ENCODE measurements around the gene MYO1A. TPM values are rescaled to one million over a fixed set of nuclear protein-coding genes. Genes with fewer than 3 reads are reported as not detected.

Gene MYO1A
- total and polyA plus RNA-seq, 2 donors (not counting 1 experiment from before 2014, with no cell fraction given) = 0.55 to 1.3 TPM

DNA sequence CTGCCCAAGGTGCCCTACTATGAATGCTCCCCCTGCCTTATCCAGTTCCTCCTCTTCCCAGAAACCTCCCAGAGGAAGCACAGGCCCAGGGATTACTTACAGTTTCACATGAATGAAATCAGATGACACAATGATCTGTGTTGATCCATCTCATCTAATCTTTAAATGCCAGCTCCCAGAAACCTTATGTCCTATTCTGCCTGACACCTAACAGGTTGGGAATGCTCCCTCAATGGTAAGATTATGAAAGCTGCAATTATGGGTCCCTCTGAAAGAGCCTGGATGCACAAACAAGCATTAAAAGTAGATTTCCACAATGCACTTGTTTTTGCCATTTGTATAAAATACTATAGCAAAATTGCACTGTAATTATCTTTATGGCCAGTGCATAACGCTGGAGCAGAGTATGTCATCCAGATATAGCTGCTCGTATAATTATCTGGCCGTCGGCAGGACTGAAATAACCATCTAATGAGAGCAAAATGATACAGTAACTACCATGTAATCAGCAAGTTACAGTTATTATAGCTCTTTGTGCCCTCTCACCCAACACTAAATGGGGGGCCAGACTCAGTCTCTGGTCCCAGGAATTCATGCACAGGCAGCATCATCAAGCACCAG is 39.2 kb downstream of the MYO1A start:
- no peaks in the 10 kb centered on the region for H3K36me3 ChIP-seq (replicated peaks in 1 of 2; ENCODE audit: control extremely low read depth in 1 of 2, control insufficient read depth in 1 of 2, extremely low read depth in 1 of 2, insufficient read depth in 2 of 2, low read length in 1 of 2)
- DNase-seq = no peak
- no peaks in the 10 kb centered on the region for H3K9me3 Mint-ChIP-seq (ENCODE audit: insufficient read depth)
- H3K4me1 Mint-ChIP-seq = peaks cover 25% of the 10 kb centered on the region
- no peak overlapping the region for H3K4me2 ChIP-seq (replicated peaks; ENCODE audit: low read depth, low read length, poor library complexity, severe bottlenecking)
- peaks cover 7% of the 10 kb centered on the region for H3K79me2 ChIP-seq (ENCODE audit: control insufficient read depth, insufficient read depth, low read length)
- H4K20me1 ChIP-seq (ENCODE audit: control insufficient read depth, insufficient read depth, low read length, poor library complexity, severe bottlenecking) = no peaks in the 10 kb centered on the region
- no peak overlapping the region for H3K9ac ChIP-seq (ENCODE audit: low read length)
- no peak overlapping the region for H3K4me3 ChIP-seq (ENCODE audit: control extremely low read depth in 1 of 5, extremely low read depth in 1 of 5, insufficient read depth in 1 of 5, low read depth in 2 of 5, low read length in 4 of 5)
- H3K27ac Mint-ChIP-seq = no peak overlapping the region
- POLR2A ChIA-PET = interaction anchor here (0.5 to 0.9 kb wide), 2 partner anchors 102 to 259 kb away, joined by 5 to 8 read pairs; no protein-coding TSS in a partner anchor
- H3K9me3 ChIP-seq (ENCODE audit: control extremely low read depth in 1 of 3, control insufficient read depth in 2 of 3, insufficient read depth in 1 of 3, low read length in 2 of 3) = no peaks in the 10 kb centered on the region
- H3K4me3 Mint-ChIP-seq = no peak overlapping the region
- H3K27ac ChIP-seq (ENCODE audit: low read length in 2 of 2) = no peak overlapping the region
- TF ChIP-seq EZH2 (IDR thresholded peaks at IDR 0.05; ENCODE audit: borderline replicate concordance, insufficient read depth, low read depth, low read length, poor library complexity, severe bottlenecking) = no peak
- TF ChIP-seq, protein P1, sequence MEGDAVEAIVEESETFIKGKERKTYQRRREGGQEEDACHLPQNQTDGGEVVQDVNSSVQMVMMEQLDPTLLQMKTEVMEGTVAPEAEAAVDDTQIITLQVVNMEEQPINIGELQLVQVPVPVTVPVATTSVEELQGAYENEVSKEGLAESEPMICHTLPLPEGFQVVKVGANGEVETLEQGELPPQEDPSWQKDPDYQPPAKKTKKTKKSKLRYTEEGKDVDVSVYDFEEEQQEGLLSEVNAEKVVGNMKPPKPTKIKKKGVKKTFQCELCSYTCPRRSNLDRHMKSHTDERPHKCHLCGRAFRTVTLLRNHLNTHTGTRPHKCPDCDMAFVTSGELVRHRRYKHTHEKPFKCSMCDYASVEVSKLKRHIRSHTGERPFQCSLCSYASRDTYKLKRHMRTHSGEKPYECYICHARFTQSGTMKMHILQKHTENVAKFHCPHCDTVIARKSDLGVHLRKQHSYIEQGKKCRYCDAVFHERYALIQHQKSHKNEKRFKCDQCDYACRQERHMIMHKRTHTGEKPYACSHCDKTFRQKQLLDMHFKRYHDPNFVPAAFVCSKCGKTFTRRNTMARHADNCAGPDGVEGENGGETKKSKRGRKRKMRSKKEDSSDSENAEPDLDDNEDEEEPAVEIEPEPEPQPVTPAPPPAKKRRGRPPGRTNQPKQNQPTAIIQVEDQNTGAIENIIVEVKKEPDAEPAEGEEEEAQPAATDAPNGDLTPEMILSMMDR (IDR thresholded peaks at IDR 0.05) = no peak
- no peak for ATAC-seq (ENCODE audit: low read depth)
- H3K27me3 ChIP-seq (replicated peaks in 1 of 4; ENCODE audit: control extremely low read depth in 1 of 4, control insufficient read depth in 3 of 4, insufficient read depth in 4 of 4, low read length in 3 of 4) = peaks cover 0 to 3% (median 1%) of the 10 kb centered on the region in 4 experiments
- no peak overlapping the region for H2AFZ ChIP-seq (ENCODE audit: insufficient read depth, low read depth, low read length, poor library complexity, severe bottlenecking)
- CTCF ChIA-PET = interaction anchor here (0.6 to 3.1 kb wide), 7 partner anchors 10 to 660 kb away, joined by 3 to 12 read pairs (median 4); partner anchors contain the start of gene STAT6
- 87% methylated on average over 4 of the region's 4 CpGs for WGBS (ENCODE audit: insufficient coverage)
- H3K4me1 ChIP-seq (ENCODE audit: control insufficient read depth in 2 of 2, insufficient read depth in 2 of 2, low read length in 2 of 2) = peaks cover 10 to 26% of the 10 kb centered on the region in 2 donors
- intact Hi-C loops (cut with micrococcal nuclease) = no loop called here
- peaks cover 16% of the 10 kb centered on the region for H3K27me3 Mint-ChIP-seq

Measured in B cell (primary cell).